Globus pallidus (tissue), 1 donor: ENCODE data around the gene ANKS1B.

Experiments used
- DNase-seq: peaks from one replicate; pipeline ENCODE4 v3.0.0-alpha.2; 2015; ENCODE audit warnings: low spot score

The ANKS1B gene

GRCh38 chr12:99959549-99960170 lies 25.1 kb downstream of the ANKS1B start:
- DNase-seq: no peak

GRCh38 chr12:99957866-99958466 lies 26.8 kb downstream of the ANKS1B start:
- DNase-seq: no peak

GRCh38 chr12:99954724-99955123 lies 30.0 kb downstream of the ANKS1B start:
- no peak for DNase-seq

GRCh38 chr12:99948370-99948769 lies 36.4 kb downstream of the ANKS1B start:
- DNase-seq: no peak

- DNase-seq: no peak
These were observed 38.6 kb downstream of the ANKS1B start for GRCh38 chr12:99946131-99946530.

- DNase-seq: no peak
These were observed 49.1 kb downstream of the ANKS1B start for GRCh38 chr12:99935608-99936007.

- DNase-seq: no peak
These were observed 58.1 kb downstream of the ANKS1B start for GRCh38 chr12:99926511-99927169.

- no peak for DNase-seq
These were observed 64.3 kb downstream of the ANKS1B start for GRCh38 chr12:99920353-99920960.

- no peak for DNase-seq
These were observed 66.9 kb downstream of the ANKS1B start for GRCh38 chr12:99917711-99918402.

GRCh38 chr12:99916555-99916954 lies 68.2 kb downstream of the ANKS1B start:
- no peak for DNase-seq

- DNase-seq: no peak
These were observed 69.3 kb downstream of the ANKS1B start for GRCh38 chr12:99915251-99916082.

- no peak for DNase-seq
These were observed 70.5 kb downstream of the ANKS1B start for GRCh38 chr12:99914206-99914605.

GRCh38 chr12:99911967-99912366 lies 72.8 kb downstream of the ANKS1B start:
- no peak for DNase-seq

- DNase-seq: no peak
These were observed 73.7 kb downstream of the ANKS1B start for GRCh38 chr12:99911081-99911480.

GRCh38 chr12:99910342-99910741 lies 74.4 kb downstream of the ANKS1B start:
- DNase-seq: no peak

- no peak for DNase-seq
These were observed 77.8 kb downstream of the ANKS1B start for GRCh38 chr12:99906786-99907579.

GRCh38 chr12:99901181-99901580 lies 83.6 kb downstream of the ANKS1B start:
- no peak for DNase-seq

- DNase-seq: no peak
These were observed 86.1 kb downstream of the ANKS1B start for GRCh38 chr12:99898645-99899044.

- no peak for DNase-seq
These were observed 105.3 kb downstream of the ANKS1B start for GRCh38 chr12:99879439-99879838.

GRCh38 chr12:99875081-99875480 lies 109.7 kb downstream of the ANKS1B start:
- DNase-seq: no peak

GRCh38 chr12:99870085-99870484 lies 114.7 kb downstream of the ANKS1B start:
- DNase-seq: no peak
